PC-9 (cell line): ENCODE data around the gene TNP1. TPM values are rescaled to one million over a fixed set of nuclear protein-coding genes. Genes with fewer than 3 reads are reported as not detected.

Source experiments
- BruUV-seq: library from RNA; stranded (reverse); fragments of 400-500 nt; replicated peaks from 2 replicates; lab custom pipeline; 2021; lab: Mats Ljungman, UMichigan
- CTCF ChIA-PET: fragments of 300-600 bp; sonication (Branson Sonifier 250); formaldehyde crosslinking; loops from one replicate; lab custom pipeline; 2022; ENCODE audit warnings: antibody characterized with exemption; lab: Charles Lee
- POLR2A ChIA-PET: fragments of 300-600 bp; sonication (Branson Sonifier 250); formaldehyde crosslinking; loops from one replicate; lab custom pipeline; 2022; ENCODE audit warnings: antibody characterized with exemption; ENCODE audit not compliant: unreplicated experiment; lab: Charles Lee
- DNase-seq, 2 experiments: peaks; one replicate each; pipeline versions ENCODE4 v3.0.0 to v3.0.0-alpha.2; 2015 to 2022; ENCODE audit warnings: mixed read lengths in 1 of 2
- H2AFZ ChIP-seq: fragments of 200-600 bp; sonication (generic); 2 replicates; pipeline ENCODE4 v1.8.1; 2017; ENCODE audit warnings: antibody characterized with exemption
- H3F3A ChIP-seq: fragments of 200-600 bp; sonication (generic); 2 replicates; pipeline ENCODE4 v1.8.1; 2017; ENCODE audit warnings: antibody characterized with exemption, mild to moderate bottlenecking, low read depth; ENCODE audit not compliant: insufficient read depth
- H3K27ac ChIP-seq: fragments of 200-600 bp; sonication (generic); 2 replicates; pipeline ENCODE4 v1.6.1; 2016; ENCODE audit warnings: mixed run types
- H3K27me3 ChIP-seq: fragments of 200-600 bp; sonication (generic); 2 replicates; pipeline ENCODE4 v1.6.1; 2016; ENCODE audit warnings: low read depth, mixed run types; ENCODE audit not compliant: insufficient read depth
- H3K36me3 ChIP-seq: fragments of 200-600 bp; sonication (generic); 2 replicates; pipeline ENCODE4 v1.6.1; 2016; ENCODE audit warnings: low read depth, mixed run types
- H3K4me1 ChIP-seq: fragments of 200-600 bp; sonication (generic); replicated peaks from 2 replicates; pipeline ENCODE4 v1.6.1; 2016; ENCODE audit warnings: mixed run types; ENCODE audit not compliant: insufficient read depth
- H3K4me2 ChIP-seq: fragments of 200-600 bp; sonication (generic); 2 replicates; pipeline ENCODE4 v1.6.1; 2017; ENCODE audit warnings: mixed run types
- H3K4me3 ChIP-seq: fragments of 200-600 bp; sonication (generic); 2 replicates; pipeline ENCODE4 v1.6.1; 2016; ENCODE audit warnings: mixed run types
- H3K79me2 ChIP-seq: fragments of 200-600 bp; sonication (generic); 2 replicates; pipeline ENCODE4 v1.6.1; 2017; ENCODE audit warnings: low read depth, mixed run types
- H3K9me2 ChIP-seq: fragments of 200-600 bp; sonication (generic); 2 replicates; pipeline ENCODE4 v1.8.1; 2017; ENCODE audit warnings: mild to moderate bottlenecking; ENCODE audit not compliant: insufficient read depth
- H3K9me3 ChIP-seq: fragments of 200-600 bp; sonication (generic); 2 replicates; pipeline ENCODE4 v1.8.1; 2016; ENCODE audit warnings: low read depth; ENCODE audit not compliant: insufficient read depth
- H4K20me1 ChIP-seq: fragments of 200-600 bp; sonication (generic); 2 replicates; pipeline ENCODE4 v1.8.1; 2017; ENCODE audit not compliant: insufficient read depth
- EZH2 ChIP-seq: fragments of 200-600 bp; sonication (generic); IDR thresholded peaks from 2 replicates; pipeline ENCODE4 v1.8.0; 2017; ENCODE audit warnings: antibody characterized with exemption, low read depth
- intact Hi-C: fragments of 100-400 bp; cut with micrococcal nuclease; formaldehyde crosslinking; loops from one replicate; pipeline ENCODE4 v1.10.0; 2022; ENCODE audit not compliant: unreplicated experiment
- total RNA-seq: library from RNA; stranded (reverse); gene quantifications from 2 replicates; pipeline ENCODE4 v1.2.3, GENCODE V29; 2021
- TF ChIP-seq, protein P1 (sequence below): fragments of 200-600 bp; sonication (generic); conservative IDR thresholded peaks from 2 replicates; pipeline ENCODE4 v1.6.1; 2017; ENCODE audit warnings: mixed run types, antibody characterized with exemption, mild to moderate bottlenecking, moderate library complexity

TNP1 gene
- total RNA-seq, 1 experiment from 2014 or later: not detected

- Histone ChIP-seq H3F3A (no peaks in the 10 kb centered on the region), H3K4me3 (no peak overlapping the region), H3K27me3 (no peaks in the 10 kb centered on the region), H3K9me2 (no peaks in the 10 kb centered on the region), H3K27ac (no peak overlapping the region), H3K9me3 (no peaks in the 10 kb centered on the region), H4K20me1 (no peaks in the 10 kb centered on the region), H2AFZ (no peak overlapping the region), H3K79me2 (no peaks in the 10 kb centered on the region), H3K4me1 (peaks cover 3% of the 10 kb centered on the region; the same call in 1 of the 2 replicates), H3K36me3 (no peaks in the 10 kb centered on the region), H3K4me2 (no peak overlapping the region)
- no peak for DNase-seq
- BruUV-seq: no TSS peak
- CTCF ChIA-PET: no interaction called here
- no peak for TF ChIP-seq EZH2
- TF ChIP-seq, protein P1, sequence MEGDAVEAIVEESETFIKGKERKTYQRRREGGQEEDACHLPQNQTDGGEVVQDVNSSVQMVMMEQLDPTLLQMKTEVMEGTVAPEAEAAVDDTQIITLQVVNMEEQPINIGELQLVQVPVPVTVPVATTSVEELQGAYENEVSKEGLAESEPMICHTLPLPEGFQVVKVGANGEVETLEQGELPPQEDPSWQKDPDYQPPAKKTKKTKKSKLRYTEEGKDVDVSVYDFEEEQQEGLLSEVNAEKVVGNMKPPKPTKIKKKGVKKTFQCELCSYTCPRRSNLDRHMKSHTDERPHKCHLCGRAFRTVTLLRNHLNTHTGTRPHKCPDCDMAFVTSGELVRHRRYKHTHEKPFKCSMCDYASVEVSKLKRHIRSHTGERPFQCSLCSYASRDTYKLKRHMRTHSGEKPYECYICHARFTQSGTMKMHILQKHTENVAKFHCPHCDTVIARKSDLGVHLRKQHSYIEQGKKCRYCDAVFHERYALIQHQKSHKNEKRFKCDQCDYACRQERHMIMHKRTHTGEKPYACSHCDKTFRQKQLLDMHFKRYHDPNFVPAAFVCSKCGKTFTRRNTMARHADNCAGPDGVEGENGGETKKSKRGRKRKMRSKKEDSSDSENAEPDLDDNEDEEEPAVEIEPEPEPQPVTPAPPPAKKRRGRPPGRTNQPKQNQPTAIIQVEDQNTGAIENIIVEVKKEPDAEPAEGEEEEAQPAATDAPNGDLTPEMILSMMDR: no peak
- POLR2A ChIA-PET: no interaction called here
- intact Hi-C loops: no loop called here
Observed at GRCh38 chr2:216866515-216867095, 6.7 kb upstream of the TNP1 start.

DNA sequence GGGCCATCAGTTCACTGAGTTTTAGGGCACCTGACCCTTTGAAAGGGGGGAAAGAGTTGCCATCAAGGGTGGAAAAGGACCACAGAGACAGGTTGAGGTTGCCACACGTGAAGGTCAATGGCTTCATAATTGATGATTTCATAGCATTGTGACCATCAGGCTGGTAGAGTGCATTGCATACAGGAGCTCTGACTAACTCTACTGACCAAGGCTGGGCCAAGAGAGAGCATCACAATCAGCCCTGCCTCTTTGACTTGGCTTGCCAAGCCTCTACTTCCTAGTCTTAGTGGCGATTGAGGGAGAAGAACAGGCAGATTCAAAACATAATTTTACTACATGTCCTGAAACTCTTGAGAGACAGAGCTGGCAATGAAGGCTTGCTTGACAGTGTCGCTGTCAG lies 5.8 kb upstream of the TNP1 start:
- H2AFZ ChIP-seq: no peak overlapping the region
- no peaks in the 10 kb centered on the region for H3K27me3 ChIP-seq
- H3K79me2 ChIP-seq: no peaks in the 10 kb centered on the region
- H3F3A ChIP-seq: no peaks in the 10 kb centered on the region
- CTCF ChIA-PET: no interaction called here
- H3K4me2 ChIP-seq: no peak overlapping the region
- no peak for DNase-seq
- no peak overlapping the region for H3K27ac ChIP-seq
- H3K4me1 ChIP-seq: peaks cover 3% of the 10 kb centered on the region; the same call in 1 of the 2 replicates
- intact Hi-C loops: no loop called here
- H3K36me3 ChIP-seq: no peaks in the 10 kb centered on the region
- no peaks in the 10 kb centered on the region for H3K9me3 ChIP-seq
- POLR2A ChIA-PET: no interaction called here
- H4K20me1 ChIP-seq: no peaks in the 10 kb centered on the region
- BruUV-seq: no TSS peak
- no peaks in the 10 kb centered on the region for H3K9me2 ChIP-seq
- no peak for TF ChIP-seq EZH2
- TF ChIP-seq, protein P1: no peak
- no peak overlapping the region for H3K4me3 ChIP-seq

DNA sequence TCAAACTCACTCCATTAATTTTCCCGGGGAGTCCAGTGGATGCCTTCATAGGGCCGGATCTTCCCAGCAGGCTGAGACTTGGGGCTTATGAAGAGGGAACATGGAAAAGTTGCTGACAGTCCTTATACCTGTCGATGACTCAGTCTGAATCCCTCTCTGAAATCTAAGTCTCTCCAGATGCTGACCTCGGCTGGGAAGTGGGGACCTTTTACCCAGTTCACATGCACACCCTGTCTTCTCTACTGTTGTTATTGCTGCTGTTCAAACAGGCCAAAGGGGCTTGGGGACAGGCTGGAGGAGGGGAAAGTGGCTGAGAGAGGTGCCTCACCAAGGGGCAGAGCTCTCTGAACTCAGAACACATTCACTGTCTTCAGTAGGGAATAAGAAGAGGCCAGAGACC lies 4.1 kb upstream of the TNP1 start:
- intact Hi-C loops: no loop called here
- Histone ChIP-seq H4K20me1 (no peaks in the 10 kb centered on the region), H2AFZ (no peak overlapping the region), H3K4me3 (no peak overlapping the region), H3K9me2 (no peaks in the 10 kb centered on the region), H3K27me3 (no peaks in the 10 kb centered on the region), H3K27ac (no peak overlapping the region), H3K4me2 (no peak overlapping the region), H3F3A (no peaks in the 10 kb centered on the region), H3K9me3 (no peaks in the 10 kb centered on the region), H3K4me1 (peaks cover 3% of the 10 kb centered on the region; the same call in 1 of the 2 replicates), H3K79me2 (no peaks in the 10 kb centered on the region), H3K36me3 (no peaks in the 10 kb centered on the region)
- TF ChIP-seq, protein P1: no peak
- no peak for TF ChIP-seq EZH2
- POLR2A ChIA-PET: no interaction called here
- CTCF ChIA-PET: no interaction called here
- no TSS peak for BruUV-seq
- DNase-seq: peak in 1 of 2 experiments; percentile 65
